Measurements from ENCODE around the gene ROR2.

DNA sequence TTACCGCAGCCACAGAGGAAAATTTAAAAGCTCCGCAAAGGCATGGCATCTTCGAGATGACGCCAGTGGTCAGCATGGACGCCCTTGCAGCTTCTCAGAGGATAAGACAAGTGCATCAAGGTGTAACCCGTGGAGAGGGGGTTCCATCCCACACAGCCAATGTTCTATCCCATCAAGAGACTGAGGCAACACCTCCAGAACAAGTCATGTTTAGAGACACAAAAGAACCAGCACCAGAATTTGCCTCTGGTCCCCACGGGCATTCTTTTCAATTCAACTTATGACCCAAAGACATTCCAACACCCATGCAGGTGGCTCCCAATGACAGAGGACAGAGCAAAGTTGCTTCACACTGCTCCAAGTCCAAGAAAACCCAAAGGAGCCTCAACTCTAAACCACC is 20.7 kb downstream of the ROR2 start:
- no peak for TF ChIP-seq CTCF (conservative IDR thresholded peaks at IDR 0.05; ENCODE audit: low read depth in 2 of 2)
- no peak for TF ChIP-seq ZNF331 (CRISPR knock-in tag; IDR thresholded peaks at IDR 0.05; ENCODE audit: low read depth)
- TF ChIP-seq, protein P1, sequence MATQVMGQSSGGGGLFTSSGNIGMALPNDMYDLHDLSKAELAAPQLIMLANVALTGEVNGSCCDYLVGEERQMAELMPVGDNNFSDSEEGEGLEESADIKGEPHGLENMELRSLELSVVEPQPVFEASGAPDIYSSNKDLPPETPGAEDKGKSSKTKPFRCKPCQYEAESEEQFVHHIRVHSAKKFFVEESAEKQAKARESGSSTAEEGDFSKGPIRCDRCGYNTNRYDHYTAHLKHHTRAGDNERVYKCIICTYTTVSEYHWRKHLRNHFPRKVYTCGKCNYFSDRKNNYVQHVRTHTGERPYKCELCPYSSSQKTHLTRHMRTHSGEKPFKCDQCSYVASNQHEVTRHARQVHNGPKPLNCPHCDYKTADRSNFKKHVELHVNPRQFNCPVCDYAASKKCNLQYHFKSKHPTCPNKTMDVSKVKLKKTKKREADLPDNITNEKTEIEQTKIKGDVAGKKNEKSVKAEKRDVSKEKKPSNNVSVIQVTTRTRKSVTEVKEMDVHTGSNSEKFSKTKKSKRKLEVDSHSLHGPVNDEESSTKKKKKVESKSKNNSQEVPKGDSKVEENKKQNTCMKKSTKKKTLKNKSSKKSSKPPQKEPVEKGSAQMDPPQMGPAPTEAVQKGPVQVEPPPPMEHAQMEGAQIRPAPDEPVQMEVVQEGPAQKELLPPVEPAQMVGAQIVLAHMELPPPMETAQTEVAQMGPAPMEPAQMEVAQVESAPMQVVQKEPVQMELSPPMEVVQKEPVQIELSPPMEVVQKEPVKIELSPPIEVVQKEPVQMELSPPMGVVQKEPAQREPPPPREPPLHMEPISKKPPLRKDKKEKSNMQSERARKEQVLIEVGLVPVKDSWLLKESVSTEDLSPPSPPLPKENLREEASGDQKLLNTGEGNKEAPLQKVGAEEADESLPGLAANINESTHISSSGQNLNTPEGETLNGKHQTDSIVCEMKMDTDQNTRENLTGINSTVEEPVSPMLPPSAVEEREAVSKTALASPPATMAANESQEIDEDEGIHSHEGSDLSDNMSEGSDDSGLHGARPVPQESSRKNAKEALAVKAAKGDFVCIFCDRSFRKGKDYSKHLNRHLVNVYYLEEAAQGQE (IDR thresholded peaks at IDR 0.05; ENCODE audit: unreplicated experiment), result no peak
- TF ChIP-seq EZH2 (IDR thresholded peaks at IDR 0.05; ENCODE audit: low read depth, unreplicated experiment), result no peak
- TF ChIP-seq POLR2AphosphoS5 (IDR thresholded peaks at IDR 0.05; ENCODE audit: low read depth), result no peak
- TF ChIP-seq, protein P2, sequence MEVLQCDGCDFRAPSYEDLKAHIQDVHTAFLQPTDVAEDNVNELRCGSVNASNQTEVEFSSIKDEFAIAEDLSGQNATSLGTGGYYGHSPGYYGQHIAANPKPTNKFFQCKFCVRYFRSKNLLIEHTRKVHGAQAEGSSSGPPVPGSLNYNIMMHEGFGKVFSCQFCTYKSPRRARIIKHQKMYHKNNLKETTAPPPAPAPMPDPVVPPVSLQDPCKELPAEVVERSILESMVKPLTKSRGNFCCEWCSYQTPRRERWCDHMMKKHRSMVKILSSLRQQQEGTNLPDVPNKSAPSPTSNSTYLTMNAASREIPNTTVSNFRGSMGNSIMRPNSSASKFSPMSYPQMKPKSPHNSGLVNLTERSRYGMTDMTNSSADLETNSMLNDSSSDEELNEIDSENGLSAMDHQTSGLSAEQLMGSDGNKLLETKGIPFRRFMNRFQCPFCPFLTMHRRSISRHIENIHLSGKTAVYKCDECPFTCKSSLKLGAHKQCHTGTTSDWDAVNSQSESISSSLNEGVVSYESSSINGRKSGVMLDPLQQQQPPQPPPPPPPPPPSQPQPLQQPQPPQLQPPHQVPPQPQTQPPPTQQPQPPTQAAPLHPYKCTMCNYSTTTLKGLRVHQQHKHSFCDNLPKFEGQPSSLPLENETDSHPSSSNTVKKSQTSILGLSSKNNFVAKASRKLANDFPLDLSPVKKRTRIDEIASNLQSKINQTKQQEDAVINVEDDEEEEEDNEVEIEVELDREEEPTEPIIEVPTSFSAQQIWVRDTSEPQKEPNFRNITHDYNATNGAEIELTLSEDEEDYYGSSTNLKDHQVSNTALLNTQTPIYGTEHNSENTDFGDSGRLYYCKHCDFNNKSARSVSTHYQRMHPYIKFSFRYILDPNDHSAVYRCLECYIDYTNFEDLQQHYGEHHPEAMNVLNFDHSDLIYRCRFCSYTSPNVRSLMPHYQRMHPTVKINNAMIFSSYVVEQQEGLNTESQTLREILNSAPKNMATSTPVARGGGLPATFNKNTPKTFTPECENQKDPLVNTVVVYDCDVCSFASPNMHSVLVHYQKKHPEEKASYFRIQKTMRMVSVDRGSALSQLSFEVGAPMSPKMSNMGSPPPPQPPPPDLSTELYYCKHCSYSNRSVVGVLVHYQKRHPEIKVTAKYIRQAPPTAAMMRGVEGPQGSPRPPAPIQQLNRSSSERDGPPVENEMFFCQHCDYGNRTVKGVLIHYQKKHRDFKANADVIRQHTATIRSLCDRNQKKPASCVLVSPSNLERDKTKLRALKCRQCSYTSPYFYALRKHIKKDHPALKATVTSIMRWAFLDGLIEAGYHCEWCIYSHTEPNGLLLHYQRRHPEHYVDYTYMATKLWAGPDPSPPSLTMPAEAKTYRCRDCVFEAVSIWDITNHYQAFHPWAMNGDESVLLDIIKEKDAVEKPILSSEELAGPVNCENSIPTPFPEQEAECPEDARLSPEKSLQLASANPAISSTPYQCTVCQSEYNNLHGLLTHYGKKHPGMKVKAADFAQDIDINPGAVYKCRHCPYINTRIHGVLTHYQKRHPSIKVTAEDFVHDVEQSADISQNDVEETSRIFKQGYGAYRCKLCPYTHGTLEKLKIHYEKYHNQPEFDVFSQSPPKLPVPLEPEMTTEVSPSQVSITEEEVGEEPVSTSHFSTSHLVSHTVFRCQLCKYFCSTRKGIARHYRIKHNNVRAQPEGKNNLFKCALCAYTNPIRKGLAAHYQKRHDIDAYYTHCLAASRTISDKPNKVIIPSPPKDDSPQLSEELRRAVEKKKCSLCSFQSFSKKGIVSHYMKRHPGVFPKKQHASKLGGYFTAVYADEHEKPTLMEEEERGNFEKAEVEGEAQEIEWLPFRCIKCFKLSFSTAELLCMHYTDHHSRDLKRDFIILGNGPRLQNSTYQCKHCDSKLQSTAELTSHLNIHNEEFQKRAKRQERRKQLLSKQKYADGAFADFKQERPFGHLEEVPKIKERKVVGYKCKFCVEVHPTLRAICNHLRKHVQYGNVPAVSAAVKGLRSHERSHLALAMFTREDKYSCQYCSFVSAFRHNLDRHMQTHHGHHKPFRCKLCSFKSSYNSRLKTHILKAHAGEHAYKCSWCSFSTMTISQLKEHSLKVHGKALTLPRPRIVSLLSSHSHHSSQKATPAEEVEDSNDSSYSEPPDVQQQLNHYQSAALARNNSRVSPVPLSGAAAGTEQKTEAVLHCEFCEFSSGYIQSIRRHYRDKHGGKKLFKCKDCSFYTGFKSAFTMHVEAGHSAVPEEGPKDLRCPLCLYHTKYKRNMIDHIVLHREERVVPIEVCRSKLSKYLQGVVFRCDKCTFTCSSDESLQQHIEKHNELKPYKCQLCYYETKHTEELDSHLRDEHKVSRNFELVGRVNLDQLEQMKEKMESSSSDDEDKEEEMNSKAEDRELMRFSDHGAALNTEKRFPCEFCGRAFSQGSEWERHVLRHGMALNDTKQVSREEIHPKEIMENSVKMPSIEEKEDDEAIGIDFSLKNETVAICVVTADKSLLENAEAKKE (CRISPR knock-in tag; IDR thresholded peaks at IDR 0.05), result no peak
- TF ChIP-seq CREB1 (CRISPR knock-in tag; IDR thresholded peaks at IDR 0.05; ENCODE audit: low read depth), result no peak
- TF ChIP-seq EZH2phosphoT487 (IDR thresholded peaks at IDR 0.05; ENCODE audit: unreplicated experiment), result no peak
- no peak for TF ChIP-seq STAT1 (IDR thresholded peaks at IDR 0.05; ENCODE audit: unreplicated experiment)
- TF ChIP-seq NANOG (IDR thresholded peaks at IDR 0.05; ENCODE audit: borderline replicate concordance), result no peak

Data from GM23338 (cell line).